Neural cell (in vitro differentiated cells): ENCODE data around the gene SP6.

Experiments used
- EZH2 ChIP-seq: fragments of 200-600, 300-800 bp; shearing (Covaris generic), sonication (generic); IDR thresholded peaks from 2 replicates; pipeline ENCODE4 v1.6.1; 2014; ENCODE audit warnings: antibody characterized with exemption, low read length, borderline replicate concordance, mild to moderate bottlenecking; ENCODE audit not compliant: insufficient read depth, poor library complexity, severe bottlenecking
- MXI1 ChIP-seq: fragments of 450-650 bp; conservative IDR thresholded peaks from 2 replicates; pipeline ENCODE4 v1.6.1; 2014; ENCODE audit warnings: antibody characterized with exemption, mild to moderate bottlenecking; ENCODE audit not compliant: poor library complexity, severe bottlenecking
- POLR2AphosphoS5 ChIP-seq: IDR thresholded peaks from 2 replicates; pipeline ENCODE4 v1.6.1; 2012
- TAF1 ChIP-seq: IDR thresholded peaks from 2 replicates; pipeline ENCODE4 v1.6.1; 2012; ENCODE audit warnings: low read depth
- TF ChIP-seq, protein P1 (sequence below): fragments of 450-650 bp; IDR thresholded peaks from 2 replicates; pipeline ENCODE4 v1.5.1; 2014; ENCODE audit warnings: antibody characterized with exemption, mild to moderate bottlenecking, moderate library complexity; ENCODE audit not compliant: poor library complexity, severe bottlenecking

DNA sequence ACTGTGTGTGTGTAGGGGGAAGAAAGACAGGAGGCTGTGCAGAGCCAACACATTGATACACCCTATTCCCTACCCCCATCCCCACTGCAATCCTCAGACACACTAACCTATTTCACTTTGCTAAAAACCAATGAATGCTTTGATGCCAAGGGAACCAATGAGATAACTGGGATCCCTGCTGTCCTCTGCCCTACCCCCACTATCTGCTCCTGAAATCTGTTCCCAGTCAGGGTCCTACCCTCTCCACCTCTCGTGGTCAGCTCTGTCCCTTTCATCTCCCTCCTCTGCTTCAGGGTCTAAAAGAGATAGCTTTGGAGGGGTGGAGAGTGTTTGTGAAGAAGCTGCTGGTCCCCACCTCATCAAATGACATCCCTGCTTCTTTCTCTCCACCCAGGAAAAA lies 19.1 kb upstream of the SP6 start:
- TF ChIP-seq, protein P1, sequence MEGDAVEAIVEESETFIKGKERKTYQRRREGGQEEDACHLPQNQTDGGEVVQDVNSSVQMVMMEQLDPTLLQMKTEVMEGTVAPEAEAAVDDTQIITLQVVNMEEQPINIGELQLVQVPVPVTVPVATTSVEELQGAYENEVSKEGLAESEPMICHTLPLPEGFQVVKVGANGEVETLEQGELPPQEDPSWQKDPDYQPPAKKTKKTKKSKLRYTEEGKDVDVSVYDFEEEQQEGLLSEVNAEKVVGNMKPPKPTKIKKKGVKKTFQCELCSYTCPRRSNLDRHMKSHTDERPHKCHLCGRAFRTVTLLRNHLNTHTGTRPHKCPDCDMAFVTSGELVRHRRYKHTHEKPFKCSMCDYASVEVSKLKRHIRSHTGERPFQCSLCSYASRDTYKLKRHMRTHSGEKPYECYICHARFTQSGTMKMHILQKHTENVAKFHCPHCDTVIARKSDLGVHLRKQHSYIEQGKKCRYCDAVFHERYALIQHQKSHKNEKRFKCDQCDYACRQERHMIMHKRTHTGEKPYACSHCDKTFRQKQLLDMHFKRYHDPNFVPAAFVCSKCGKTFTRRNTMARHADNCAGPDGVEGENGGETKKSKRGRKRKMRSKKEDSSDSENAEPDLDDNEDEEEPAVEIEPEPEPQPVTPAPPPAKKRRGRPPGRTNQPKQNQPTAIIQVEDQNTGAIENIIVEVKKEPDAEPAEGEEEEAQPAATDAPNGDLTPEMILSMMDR, result no peak
- TF ChIP-seq EZH2 (no peak), MXI1 (no peak), TAF1 (no peak), POLR2AphosphoS5 (no peak)
